Measurements from ENCODE around the gene KLF7. TPM values are rescaled to one million over a fixed set of nuclear protein-coding genes. Genes with fewer than 3 reads are reported as not detected.

The KLF7 gene
- total RNA-seq, 1 experiment from 2014 or later = 5.6 TPM

GRCh38 chr2:207049122-207049521 lies 116.6 kb downstream of the KLF7 start:
- ChIA-PET CTCF (no interaction called here), POLR2A (ENCODE audit: unreplicated experiment) (no interaction called here)
- H4K20me1 ChIP-seq (ENCODE audit: low read length) = no peaks in the 10 kb centered on the region
- no peak overlapping the region for H3K4me3 ChIP-seq (ENCODE audit: low read length)
- no peaks in the 10 kb centered on the region for H3K79me2 ChIP-seq (ENCODE audit: low read length)
- no peak overlapping the region for H3K27ac ChIP-seq (ENCODE audit: low read length)
- H3K36me3 ChIP-seq (ENCODE audit: low read depth, low read length) = no peaks in the 10 kb centered on the region
- ATAC-seq (no peak), DNase-seq (no peak)
- TF ChIP-seq CTCF (conservative IDR thresholded peaks at IDR 0.05; ENCODE audit: low read depth, low read length) = no peak
- TF ChIP-seq EZH2 (IDR thresholded peaks at IDR 0.05; ENCODE audit: low read length, unreplicated experiment) = no peak
- no peak for TF ChIP-seq EZH2phosphoT487 (IDR thresholded peaks at IDR 0.05; ENCODE audit: borderline replicate concordance, low read length)
- intact Hi-C loops (cut with micrococcal nuclease) = no loop called here
- H3K9me2 ChIP-seq (replicated peaks; ENCODE audit: low read length) = no peaks in the 10 kb centered on the region
- no peak overlapping the region for H3K9ac ChIP-seq (ENCODE audit: low read length)
- no peak overlapping the region for H2AFZ ChIP-seq (ENCODE audit: low read length)
- no peaks in the 10 kb centered on the region for H3K9me3 ChIP-seq (ENCODE audit: low read length)
- H3K27me3 ChIP-seq (ENCODE audit: low read length) = no peaks in the 10 kb centered on the region
- no TSS peak for BruUV-seq (replicated peaks)
- no peak overlapping the region for H3K4me2 ChIP-seq (ENCODE audit: low read length)
- no peaks in the 10 kb centered on the region for H3K4me1 ChIP-seq (ENCODE audit: insufficient read depth, low read length)
- no peaks in the 10 kb centered on the region for H3F3A ChIP-seq (ENCODE audit: low read length, unreplicated experiment)

GRCh38 chr2:207048416-207048815 lies 117.3 kb downstream of the KLF7 start:
- Histone ChIP-seq H4K20me1 (ENCODE audit: low read length) (no peaks in the 10 kb centered on the region), H3K4me1 (ENCODE audit: insufficient read depth, low read length) (no peaks in the 10 kb centered on the region), H2AFZ (ENCODE audit: low read length) (no peak overlapping the region), H3K4me2 (ENCODE audit: low read length) (no peak overlapping the region), H3K9ac (ENCODE audit: low read length) (no peak overlapping the region), H3K36me3 (ENCODE audit: low read depth, low read length) (no peaks in the 10 kb centered on the region), H3K9me2 (replicated peaks; ENCODE audit: low read length) (no peaks in the 10 kb centered on the region), H3K27me3 (ENCODE audit: low read length) (no peaks in the 10 kb centered on the region), H3K4me3 (ENCODE audit: low read length) (no peak overlapping the region), H3K9me3 (ENCODE audit: low read length) (no peaks in the 10 kb centered on the region), H3K79me2 (ENCODE audit: low read length) (no peaks in the 10 kb centered on the region), H3K27ac (ENCODE audit: low read length) (no peak overlapping the region), H3F3A (ENCODE audit: low read length, unreplicated experiment) (no peaks in the 10 kb centered on the region)
- intact Hi-C loops (cut with micrococcal nuclease) = no loop called here
- ChIA-PET CTCF (no interaction called here), POLR2A (ENCODE audit: unreplicated experiment) (no interaction called here)
- ATAC-seq = no peak
- TF ChIP-seq EZH2phosphoT487 (IDR thresholded peaks at IDR 0.05; ENCODE audit: borderline replicate concordance, low read length) = no peak
- TF ChIP-seq EZH2 (IDR thresholded peaks at IDR 0.05; ENCODE audit: low read length, unreplicated experiment) = no peak
- TF ChIP-seq CTCF (conservative IDR thresholded peaks at IDR 0.05; ENCODE audit: low read depth, low read length) = no peak
- no peak for DNase-seq
- BruUV-seq (replicated peaks) = no TSS peak

- peak; percentile 57; the same call in 1 of the 2 replicates for ATAC-seq
These were observed 119.0 kb downstream of the KLF7 start for GRCh38 chr2:207046724-207047123.

More at GRCh38 chr2:207046724-207047123, 119.0 kb downstream of the KLF7 start:
- POLR2A ChIA-PET (ENCODE audit: unreplicated experiment) = no interaction called here
- intact Hi-C loops (cut with micrococcal nuclease) = loop anchor here (1.0 kb wide), 1 partner anchor 427 kb away; no protein-coding TSS in a partner anchor
- Histone ChIP-seq H3K4me1 (ENCODE audit: insufficient read depth, low read length) (no peaks in the 10 kb centered on the region), H3K9me2 (replicated peaks; ENCODE audit: low read length) (no peaks in the 10 kb centered on the region), H3K4me2 (ENCODE audit: low read length) (no peak overlapping the region), H3K9me3 (ENCODE audit: low read length) (no peaks in the 10 kb centered on the region), H2AFZ (ENCODE audit: low read length) (no peak overlapping the region), H3F3A (ENCODE audit: low read length, unreplicated experiment) (no peaks in the 10 kb centered on the region), H3K27ac (ENCODE audit: low read length) (no peak overlapping the region), H4K20me1 (ENCODE audit: low read length) (no peaks in the 10 kb centered on the region), H3K4me3 (ENCODE audit: low read length) (no peak overlapping the region), H3K27me3 (ENCODE audit: low read length) (no peaks in the 10 kb centered on the region), H3K79me2 (ENCODE audit: low read length) (no peaks in the 10 kb centered on the region), H3K36me3 (ENCODE audit: low read depth, low read length) (no peaks in the 10 kb centered on the region), H3K9ac (ENCODE audit: low read length) (no peak overlapping the region)
- no TSS peak for BruUV-seq (replicated peaks)
- peak; percentile 33 for DNase-seq
- TF ChIP-seq EZH2 (IDR thresholded peaks at IDR 0.05; ENCODE audit: low read length, unreplicated experiment) (no peak), EZH2phosphoT487 (IDR thresholded peaks at IDR 0.05; ENCODE audit: borderline replicate concordance, low read length) (no peak), CTCF (conservative IDR thresholded peaks at IDR 0.05; ENCODE audit: low read depth, low read length) (peak; percentile 33; the same call in 1 of the 2 replicates)
- CTCF ChIA-PET = interaction anchor here (0.9 kb wide), 1 partner anchor 118 kb away, joined by 3 read pairs; no protein-coding TSS in a partner anchor

Data from PC-3 (cell line).